Measurements from ENCODE around the gene KLK6.

Gene KLK6

DNA sequence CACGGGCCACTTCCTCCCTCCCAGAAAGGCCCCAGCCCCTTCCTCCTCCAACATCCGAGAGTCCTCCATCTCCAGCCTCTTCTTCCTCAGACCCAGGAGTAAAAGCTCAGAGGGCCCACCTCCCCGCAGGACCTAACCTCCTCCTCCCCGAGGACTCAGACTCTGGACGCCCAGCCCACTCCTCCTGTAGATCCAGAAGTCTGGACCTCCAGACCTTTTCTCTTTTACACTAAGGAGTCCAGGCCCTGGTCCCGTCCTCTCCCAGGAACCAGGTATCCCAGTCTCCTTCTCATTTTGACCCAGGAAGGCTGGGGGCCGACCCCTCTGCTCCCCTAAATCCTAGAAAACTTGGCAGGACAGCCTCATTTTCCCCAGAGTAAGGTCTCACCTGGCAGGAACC is 33.9 kb upstream of the KLK6 start:
- ChIA-PET CTCF (no interaction called here), POLR2A (no interaction called here)
- no peak overlapping the region for H3K4me3 ChIP-seq (ENCODE audit: low read depth, low read length)
- no peak for DNase-seq (ENCODE audit: low read depth, low spot score)
- TF ChIP-seq, protein P1, sequence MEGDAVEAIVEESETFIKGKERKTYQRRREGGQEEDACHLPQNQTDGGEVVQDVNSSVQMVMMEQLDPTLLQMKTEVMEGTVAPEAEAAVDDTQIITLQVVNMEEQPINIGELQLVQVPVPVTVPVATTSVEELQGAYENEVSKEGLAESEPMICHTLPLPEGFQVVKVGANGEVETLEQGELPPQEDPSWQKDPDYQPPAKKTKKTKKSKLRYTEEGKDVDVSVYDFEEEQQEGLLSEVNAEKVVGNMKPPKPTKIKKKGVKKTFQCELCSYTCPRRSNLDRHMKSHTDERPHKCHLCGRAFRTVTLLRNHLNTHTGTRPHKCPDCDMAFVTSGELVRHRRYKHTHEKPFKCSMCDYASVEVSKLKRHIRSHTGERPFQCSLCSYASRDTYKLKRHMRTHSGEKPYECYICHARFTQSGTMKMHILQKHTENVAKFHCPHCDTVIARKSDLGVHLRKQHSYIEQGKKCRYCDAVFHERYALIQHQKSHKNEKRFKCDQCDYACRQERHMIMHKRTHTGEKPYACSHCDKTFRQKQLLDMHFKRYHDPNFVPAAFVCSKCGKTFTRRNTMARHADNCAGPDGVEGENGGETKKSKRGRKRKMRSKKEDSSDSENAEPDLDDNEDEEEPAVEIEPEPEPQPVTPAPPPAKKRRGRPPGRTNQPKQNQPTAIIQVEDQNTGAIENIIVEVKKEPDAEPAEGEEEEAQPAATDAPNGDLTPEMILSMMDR (IDR thresholded peaks at IDR 0.05; ENCODE audit: insufficient read depth, low read length, missing control alignments): no peak

DNA sequence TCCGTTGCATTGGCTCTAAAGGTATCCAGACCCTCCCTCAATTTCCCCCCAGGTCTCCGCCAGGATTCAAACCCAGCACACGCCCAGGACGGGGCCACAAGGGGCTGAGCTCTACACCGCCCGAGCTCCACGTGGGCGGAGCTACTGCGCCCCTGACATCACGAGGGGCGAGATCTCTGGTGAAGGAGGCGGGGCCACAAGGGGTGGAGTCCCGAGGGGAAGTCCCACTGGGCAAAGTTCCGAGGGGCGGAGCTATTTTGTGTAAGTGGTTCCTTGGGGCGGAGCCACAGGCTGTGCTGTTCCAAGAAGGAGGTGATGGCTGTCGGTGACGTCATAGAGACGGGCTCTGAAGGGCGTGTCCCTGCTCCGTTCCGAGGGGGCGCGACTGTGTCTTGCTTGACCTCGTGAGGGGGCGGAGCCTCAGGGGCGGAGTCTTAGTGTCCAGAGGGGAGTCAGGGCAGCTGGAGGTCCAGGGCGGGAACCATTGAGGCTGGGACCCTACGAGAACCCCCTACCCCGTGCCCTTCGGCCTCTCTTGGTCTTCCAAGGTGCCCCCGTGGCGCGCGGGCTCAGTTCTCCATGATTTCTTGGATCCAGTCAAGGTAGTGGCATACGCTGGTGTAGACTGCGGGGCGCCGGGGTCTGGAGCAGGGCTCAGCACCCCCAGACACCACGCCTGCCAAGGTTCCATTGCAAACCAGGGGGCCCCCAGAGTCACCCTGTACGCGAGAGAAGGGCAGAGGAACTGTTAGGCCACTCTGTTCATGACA is 33.3 kb upstream of the KLK6 start:
- TF ChIP-seq, protein P1 (IDR thresholded peaks at IDR 0.05; ENCODE audit: insufficient read depth, low read length, missing control alignments): no peak

DNA sequence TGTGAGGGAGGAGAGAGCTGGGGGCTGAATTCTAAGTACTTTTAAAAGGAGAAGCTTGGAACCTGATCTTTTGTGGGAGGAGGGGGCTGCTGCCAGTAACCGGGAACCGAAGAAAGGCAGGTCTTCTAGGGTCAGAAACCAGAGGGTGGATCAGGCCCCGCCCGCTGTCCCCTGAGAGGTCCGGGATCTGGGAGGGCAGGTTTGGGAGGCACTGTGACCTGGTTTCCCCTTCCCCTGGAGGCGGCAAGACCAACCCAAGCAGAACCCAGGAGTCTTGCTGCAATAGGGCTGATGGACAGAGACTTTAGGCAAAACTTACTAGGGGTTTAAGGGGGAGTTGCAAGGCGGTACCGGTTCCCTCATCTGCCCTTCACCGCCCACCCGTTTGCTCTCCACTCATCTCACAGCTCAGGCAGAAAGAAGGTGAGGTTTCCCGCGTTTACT is 32.7 kb upstream of the KLK6 start:
- ChIA-PET POLR2A (no interaction called here), CTCF (interaction anchor here (1.3 kb wide), 1 partner anchor 14 kb away, joined by 3 read pairs; no protein-coding TSS in a partner anchor)
- TF ChIP-seq, protein P1 (IDR thresholded peaks at IDR 0.05; ENCODE audit: insufficient read depth, low read length, missing control alignments): no peak
- H3K4me3 ChIP-seq (ENCODE audit: low read depth, low read length): no peak overlapping the region
- DNase-seq (ENCODE audit: low read depth, low spot score): no peak

More for the DNA sequence above, 33.3 kb upstream of the KLK6 start:
- H3K4me3 ChIP-seq (ENCODE audit: low read depth, low read length): no peak overlapping the region
- CTCF ChIA-PET: interaction anchor here (1.3 kb wide), 1 partner anchor 14 kb away, joined by 3 read pairs; no protein-coding TSS in a partner anchor
- DNase-seq (ENCODE audit: low read depth, low spot score): no peak
- POLR2A ChIA-PET: no interaction called here

DNA sequence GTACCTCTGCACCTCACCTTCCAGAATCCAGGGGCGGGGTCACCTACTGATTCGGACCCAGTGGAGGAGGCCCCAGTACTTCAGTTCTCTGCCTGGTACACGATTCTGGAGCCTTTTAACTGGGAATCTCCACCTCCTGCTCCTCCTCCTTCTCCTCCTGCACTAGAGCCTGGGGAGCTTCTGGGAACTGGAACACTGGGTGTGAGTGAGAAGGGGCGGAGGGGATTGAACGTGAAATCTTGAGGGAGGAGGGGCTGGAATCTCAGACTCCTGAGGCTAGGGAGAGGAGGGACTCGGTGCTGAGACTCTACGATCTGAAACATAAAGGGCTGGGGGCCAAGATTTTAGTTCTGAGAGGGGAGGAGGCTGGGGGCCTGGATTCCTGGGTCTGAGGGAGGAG is 32.1 kb upstream of the KLK6 start, which contains the start of gene KLK8:
KLK8 (minus strand) TSS at position 90 of the 400 bp plus-strand sequence. CDS start 437 bp downstream, outside the sequence.
- TF ChIP-seq, protein P1 (IDR thresholded peaks at IDR 0.05; ENCODE audit: insufficient read depth, low read length, missing control alignments): no peak
- ChIA-PET POLR2A (no interaction called here), CTCF (no interaction called here)

DNA sequence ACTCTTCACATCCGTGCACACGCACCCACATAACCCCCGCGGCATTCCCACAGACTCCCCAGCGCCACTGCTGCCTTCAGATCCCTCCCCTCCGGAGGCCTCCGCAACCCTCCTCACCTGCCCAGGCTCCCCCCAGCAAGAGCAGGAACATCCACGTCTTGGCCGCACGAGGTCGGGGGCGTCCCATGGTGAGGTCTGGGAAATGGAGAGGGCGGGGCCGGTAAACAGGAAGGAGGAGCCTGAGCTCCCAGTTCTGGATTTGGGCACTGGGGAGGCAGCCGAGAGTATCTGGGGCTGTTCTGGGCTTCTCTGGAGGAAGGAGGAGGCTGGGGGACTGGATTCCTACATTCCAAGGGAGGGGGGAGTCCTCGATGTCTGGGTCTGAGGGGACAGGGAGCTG is 31.6 kb upstream of the KLK6 start:
- no peak overlapping the region for H3K4me3 ChIP-seq (ENCODE audit: low read depth, low read length)
- ChIA-PET POLR2A (no interaction called here), CTCF (no interaction called here)
- TF ChIP-seq, protein P1 (IDR thresholded peaks at IDR 0.05; ENCODE audit: insufficient read depth, low read length, missing control alignments): no peak
- DNase-seq (ENCODE audit: low read depth, low spot score): no peak

More for the DNA sequence above, 32.1 kb upstream of the KLK6 start, which contains the start of gene KLK8:
- no peak within 1 kb of the TSS for H3K4me3 ChIP-seq (ENCODE audit: low read depth, low read length)
- DNase-seq (ENCODE audit: low read depth, low spot score): no peak

DNA sequence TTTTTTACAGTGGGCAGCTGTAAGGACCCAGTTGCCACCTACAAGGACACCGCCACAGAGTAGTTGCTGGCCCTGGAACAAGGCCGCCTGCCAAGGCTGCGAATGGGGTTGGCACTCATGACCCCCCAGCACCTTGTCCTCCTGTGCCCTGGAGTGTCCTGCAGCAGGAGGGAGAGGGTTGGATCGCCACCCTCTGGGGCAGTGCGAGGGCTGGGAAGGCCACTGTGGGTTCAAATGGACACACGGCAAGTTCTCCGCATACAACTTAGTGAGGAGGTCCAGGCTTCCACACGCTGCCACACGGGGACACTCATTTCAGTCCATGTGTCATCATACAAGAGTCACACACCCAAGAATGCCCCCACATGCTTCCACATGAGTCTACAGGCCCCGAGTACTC is 31.0 kb upstream of the KLK6 start:
- CTCF ChIA-PET: no interaction called here
- TF ChIP-seq, protein P1 (IDR thresholded peaks at IDR 0.05; ENCODE audit: insufficient read depth, low read length, missing control alignments): no peak
- POLR2A ChIA-PET: no interaction called here
- no peak for DNase-seq (ENCODE audit: low read depth, low spot score)
- no peak overlapping the region for H3K4me3 ChIP-seq (ENCODE audit: low read depth, low read length)
